ENCODE data around the gene CPA4. TPM values are rescaled to one million over a fixed set of nuclear protein-coding genes. Genes with fewer than 3 reads are reported as not detected.

CPA4 gene
- total RNA-seq, 2 experiments from 2014 or later, result not detected

- Mint-ChIP-seq H3K27ac (no peak overlapping the region), H3K36me3 (no peaks in the 10 kb centered on the region), H3K4me3 (no peak overlapping the region), H3K27me3 (peaks cover 10% of the 10 kb centered on the region), H3K4me1 (peaks cover 16% of the 10 kb centered on the region), H3K9me3 (ENCODE audit: low read depth) (no peaks in the 10 kb centered on the region)
- CTCF ChIA-PET, result no interaction called here
- ATAC-seq (no peak), DNase-seq (no peak)
Measured at GRCh38 chr7:130349911-130350782, 57.2 kb downstream of the CPA4 start.

GRCh38 chr7:130350945-130351790 is 58.2 kb downstream of the CPA4 start:
- H3K4me1 Mint-ChIP-seq, result peaks cover 16% of the 10 kb centered on the region
- H3K9me3 Mint-ChIP-seq (ENCODE audit: low read depth), result no peaks in the 10 kb centered on the region
- ATAC-seq, result no peak
- no peak overlapping the region for H3K27ac Mint-ChIP-seq
- DNase-seq, result no peak
- peaks cover 10% of the 10 kb centered on the region for H3K27me3 Mint-ChIP-seq
- H3K4me3 Mint-ChIP-seq, result no peak overlapping the region
- no peaks in the 10 kb centered on the region for H3K36me3 Mint-ChIP-seq
- CTCF ChIA-PET, result no interaction called here

GRCh38 chr7:130351791-130352090 is 58.8 kb downstream of the CPA4 start:
- Mint-ChIP-seq H3K4me1 (peaks cover 16% of the 10 kb centered on the region), H3K4me3 (no peak overlapping the region), H3K27ac (no peak overlapping the region), H3K27me3 (peaks cover 10% of the 10 kb centered on the region), H3K36me3 (no peaks in the 10 kb centered on the region), H3K9me3 (ENCODE audit: low read depth) (no peaks in the 10 kb centered on the region)
- CTCF ChIA-PET, result no interaction called here
- ATAC-seq, result no peak
- DNase-seq, result no peak

GRCh38 chr7:130352194-130353074 is 59.5 kb downstream of the CPA4 start:
- ATAC-seq, result no peak

GRCh38 chr7:130353196-130353595 is 60.2 kb downstream of the CPA4 start:
- ATAC-seq, result no peak
- no peaks in the 10 kb centered on the region for H3K9me3 Mint-ChIP-seq (ENCODE audit: low read depth)
- DNase-seq, result no peak
- peaks cover 10% of the 10 kb centered on the region for H3K27me3 Mint-ChIP-seq
- peaks cover 16% of the 10 kb centered on the region for H3K4me1 Mint-ChIP-seq
- H3K36me3 Mint-ChIP-seq, result no peaks in the 10 kb centered on the region
- no peak overlapping the region for H3K4me3 Mint-ChIP-seq
- CTCF ChIA-PET, result no interaction called here
- no peak overlapping the region for H3K27ac Mint-ChIP-seq

More at GRCh38 chr7:130352194-130353074, 59.5 kb downstream of the CPA4 start:
- Mint-ChIP-seq H3K27me3 (peaks cover 10% of the 10 kb centered on the region), H3K9me3 (ENCODE audit: low read depth) (no peaks in the 10 kb centered on the region), H3K4me1 (peaks cover 16% of the 10 kb centered on the region), H3K4me3 (no peak overlapping the region), H3K27ac (no peak overlapping the region), H3K36me3 (no peaks in the 10 kb centered on the region)
- CTCF ChIA-PET, result no interaction called here
- DNase-seq, result no peak

GRCh38 chr7:130356121-130356875 is 63.3 kb downstream of the CPA4 start:
- Mint-ChIP-seq H3K27ac (no peak overlapping the region), H3K4me1 (peaks cover 3% of the 10 kb centered on the region), H3K4me3 (no peak overlapping the region), H3K36me3 (no peaks in the 10 kb centered on the region), H3K27me3 (peaks cover 2% of the 10 kb centered on the region), H3K9me3 (ENCODE audit: low read depth) (peaks cover 6% of the 10 kb centered on the region)
- no peak for ATAC-seq
- CTCF ChIA-PET, result no interaction called here
- DNase-seq, result no peak

- Mint-ChIP-seq H3K9me3 (ENCODE audit: low read depth) (peaks cover 6% of the 10 kb centered on the region), H3K4me1 (no peaks in the 10 kb centered on the region), H3K27me3 (no peaks in the 10 kb centered on the region), H3K36me3 (no peaks in the 10 kb centered on the region), H3K27ac (no peak overlapping the region), H3K4me3 (no peak overlapping the region)
- DNase-seq (no peak), ATAC-seq (no peak)
- CTCF ChIA-PET, result no interaction called here
Measured at GRCh38 chr7:130356876-130357611, 64.1 kb downstream of the CPA4 start.

GRCh38 chr7:130358471-130358870 is 65.5 kb downstream of the CPA4 start:
- Mint-ChIP-seq H3K9me3 (ENCODE audit: low read depth) (peaks cover 6% of the 10 kb centered on the region), H3K27ac (no peak overlapping the region), H3K27me3 (no peaks in the 10 kb centered on the region), H3K36me3 (no peaks in the 10 kb centered on the region), H3K4me1 (peaks cover 3% of the 10 kb centered on the region), H3K4me3 (no peak overlapping the region)
- ATAC-seq (no peak), DNase-seq (no peak)
- CTCF ChIA-PET, result no interaction called here

- Mint-ChIP-seq H3K9me3 (ENCODE audit: low read depth) (peaks cover 6% of the 10 kb centered on the region), H3K36me3 (no peaks in the 10 kb centered on the region), H3K4me3 (no peak overlapping the region), H3K27ac (no peak overlapping the region), H3K4me1 (peaks cover 5% of the 10 kb centered on the region), H3K27me3 (no peaks in the 10 kb centered on the region)
- DNase-seq, result no peak
- no peak for ATAC-seq
- CTCF ChIA-PET, result no interaction called here
Measured at GRCh38 chr7:130359276-130359857, 66.4 kb downstream of the CPA4 start.

- H3K27ac Mint-ChIP-seq, result no peak overlapping the region
- no peak for DNase-seq
Measured at GRCh38 chr7:130360518-130360917, 67.6 kb downstream of the CPA4 start.

GRCh38 chr7:130361681-130362080 is 68.7 kb downstream of the CPA4 start:
- Mint-ChIP-seq H3K4me1 (peaks cover 13% of the 10 kb centered on the region), H3K4me3 (no peak overlapping the region), H3K27ac (no peak overlapping the region), H3K27me3 (no peaks in the 10 kb centered on the region), H3K36me3 (no peaks in the 10 kb centered on the region), H3K9me3 (ENCODE audit: low read depth) (peaks cover 6% of the 10 kb centered on the region)
- no peak for DNase-seq
- no peak for ATAC-seq
- CTCF ChIA-PET, result no interaction called here

More at GRCh38 chr7:130360518-130360917, 67.6 kb downstream of the CPA4 start:
- CTCF ChIA-PET, result no interaction called here
- H3K36me3 Mint-ChIP-seq, result no peaks in the 10 kb centered on the region
- no peak overlapping the region for H3K4me3 Mint-ChIP-seq
- no peaks in the 10 kb centered on the region for H3K27me3 Mint-ChIP-seq
- ATAC-seq, result no peak
- H3K4me1 Mint-ChIP-seq, result peaks cover 9% of the 10 kb centered on the region
- peaks cover 6% of the 10 kb centered on the region for H3K9me3 Mint-ChIP-seq (ENCODE audit: low read depth)

GRCh38 chr7:130362251-130362816 is 69.4 kb downstream of the CPA4 start:
- DNase-seq, result no peak
- Mint-ChIP-seq H3K9me3 (ENCODE audit: low read depth) (peaks cover 6% of the 10 kb centered on the region), H3K27ac (no peak overlapping the region), H3K4me1 (peaks cover 18% of the 10 kb centered on the region), H3K27me3 (no peaks in the 10 kb centered on the region), H3K36me3 (no peaks in the 10 kb centered on the region), H3K4me3 (no peak overlapping the region)
- CTCF ChIA-PET, result no interaction called here
- no peak for ATAC-seq
